ENCODE data around the gene INF2. TPM values are rescaled to one million over a fixed set of nuclear protein-coding genes. Genes with fewer than 3 reads are reported as not detected.
A peak's percentile ranks its signal among the peaks of the same experiment; 100 is the strongest.

Gene INF2
- total RNA-seq, 1 experiment from 2014 or later, result 58.3 TPM

GRCh38 chr14:104752423-104752734 lies 63.0 kb downstream of the INF2 start:
- Histone ChIP-seq H3K27me3 (ENCODE audit: insufficient read depth, low read length) (no peaks in the 10 kb centered on the region), H3K56ac (ENCODE audit: insufficient read length, low read depth, low read length) (no peak overlapping the region), H3K79me2 (ENCODE audit: insufficient read depth, low read length) (peaks cover 16% of the 10 kb centered on the region; the same call in 1 of the 2 replicates), H2BK15ac (ENCODE audit: low read depth, low read length) (no peak overlapping the region), H3K79me1 (ENCODE audit: insufficient read depth, low read depth, low read length, poor library complexity, severe bottlenecking) (no peaks in the 10 kb centered on the region), H3K18ac (ENCODE audit: insufficient read length, low read depth, low read length) (peak overlapping the region; percentile 76), H4K20me1 (ENCODE audit: control insufficient read depth, insufficient read depth, insufficient read length) (no peaks in the 10 kb centered on the region), H2AK5ac (ENCODE audit: insufficient read length, low read length) (no peak overlapping the region), H2BK5ac (ENCODE audit: insufficient read length, low read length) (no peak overlapping the region), H4K8ac (replicated peaks; ENCODE audit: insufficient read length, low read depth, low read length) (no peak overlapping the region), H2AFZ (ENCODE audit: low read length) (no peak overlapping the region), H2BK12ac (ENCODE audit: insufficient read length, low read depth, low read length) (no peak overlapping the region), H3K27ac (ENCODE audit: insufficient read length, low read depth, low read length) (no peak overlapping the region), H2BK120ac (ENCODE audit: low read depth, low read length, poor library complexity, severe bottlenecking) (no peak overlapping the region), H3K14ac (ENCODE audit: insufficient read depth, low read length) (no peak overlapping the region), H3K4me2 (ENCODE audit: insufficient read depth, insufficient read length, low read length) (peak overlapping the region; percentile 47), H3K4ac (ENCODE audit: low read depth, low read length) (no peak overlapping the region), H3T11ph (ENCODE audit: low read length) (no peak overlapping the region), H2BK20ac (ENCODE audit: low read depth, low read length, poor library complexity, severe bottlenecking) (no peak overlapping the region), H3K4me1 (ENCODE audit: insufficient read depth, low read length) (no peaks in the 10 kb centered on the region; the same call in 1 of the 2 replicates), H3K9me3 (ENCODE audit: control insufficient read depth, low read depth, low read length) (peaks cover 6% of the 10 kb centered on the region), H3K23me2 (ENCODE audit: insufficient read length, low read depth, low read length, poor library complexity, severe bottlenecking) (peaks cover 12% of the 10 kb centered on the region), H4K5ac (ENCODE audit: insufficient read length, low read depth, low read length) (no peak overlapping the region), H3K9ac (ENCODE audit: extremely low read depth, insufficient read length, low read length) (no peak overlapping the region), H3K23ac (ENCODE audit: insufficient read length, low read depth, low read length) (no peak overlapping the region), H4K91ac (ENCODE audit: insufficient read length, low read depth, low read length) (no peak overlapping the region)
- peaks cover 13 to 19% of the 10 kb centered on the region in 2 experiments for H3K9me3 Mint-ChIP-seq
- peak overlapping the region; percentile 87 to 90 for H3K4me3 Mint-ChIP-seq
- peaks cover 18 to 19% of the 10 kb centered on the region in 2 experiments for H3K4me1 Mint-ChIP-seq
- TF ChIP-seq CTCF (conservative IDR thresholded peaks at IDR 0.05), result no peak
- peak overlapping the region in 1 of 3 experiments; percentile 96; a peak in 3 of 7 replicates for H3K27ac Mint-ChIP-seq
- DNase-seq, result no peak
- no CpG with 5 or more reads among the region's 21 CpGs for WGBS (ENCODE audit: extremely low coverage, insufficient read length, low lambda C conversion rate)
- H3K36me3 Mint-ChIP-seq (ENCODE audit: insufficient read depth in 1 of 3, low read depth in 3 of 3), result peaks cover 15 to 46% (median 34%) of the 10 kb centered on the region in 3 experiments; a peak in 6 of 7 replicates
- H3K27me3 Mint-ChIP-seq (ENCODE audit: low read depth), result peaks cover 7% of the 10 kb centered on the region

All from H9 (cell line).